Keratinocyte (primary cell): ENCODE measurements around the gene SRSF5. TPM values are rescaled to one million over a fixed set of nuclear protein-coding genes. Genes with fewer than 3 reads are reported as not detected.

ENCODE experiments used
- DNase-seq: peaks from one replicate; pipeline ENCODE4 v3.0.0-alpha.2; 2011; ENCODE audit warnings: low read depth, missing footprints, low spot score
- FAIRE-seq: peaks from 2 replicates; lab custom pipeline; 2011; peaks lifted over from hg19 to GRCh38; lab: Jason Lieb, UNC
- H2AFZ ChIP-seq: 2 replicates; pipeline ENCODE4 v1.6.0; 2012; ENCODE audit warnings: low read length, control low read depth, inconsistent platforms; ENCODE audit not compliant: control insufficient read depth
- H3K27ac ChIP-seq: 2 replicates; pipeline ENCODE4 v1.5.1; 2011; ENCODE audit warnings: low read length; ENCODE audit not compliant: control insufficient read depth, insufficient read depth
- H3K27me3 ChIP-seq: 3 replicates; pipeline ENCODE4 v1.6.0; 2011; ENCODE audit warnings: low read length; ENCODE audit not compliant: control insufficient read depth, insufficient read depth; ENCODE audit errors: extremely low read depth
- H3K36me3 ChIP-seq, 2 experiments: 2 replicates in 1 of 2; 3 replicates in 1 of 2; pipeline ENCODE4 v1.5.1; 2011; ENCODE audit warnings: low read length in 2 of 2, mild to moderate bottlenecking in 1 of 2; ENCODE audit not compliant: control insufficient read depth in 2 of 2, insufficient read depth in 2 of 2; ENCODE audit errors: extremely low read depth in 1 of 2
- H3K4me1 ChIP-seq: 3 replicates; pipeline ENCODE4 v1.5.1; 2011; ENCODE audit warnings: low read length; ENCODE audit not compliant: control insufficient read depth, insufficient read depth; ENCODE audit errors: extremely low read depth
- H3K4me2 ChIP-seq: 3 replicates; pipeline ENCODE4 v1.6.0; 2011; ENCODE audit warnings: low read depth, low read length; ENCODE audit not compliant: control insufficient read depth, insufficient read depth; ENCODE audit errors: extremely low read depth
- H3K4me3 ChIP-seq, 3 experiments: fragments of 200-600 bp in 1 of 3; sonication (generic) in 1 of 3; 2 replicates in 2 of 3; 3 replicates in 1 of 3; pipeline ENCODE4 v1.5.1; 2011 to 2016; ENCODE audit warnings: low read length in 3 of 3, mild to moderate bottlenecking in 3 of 3, control low read depth in 2 of 3, inconsistent platforms in 1 of 3, low read depth in 1 of 3, mixed read lengths in 1 of 3, mixed run types in 1 of 3, moderate library complexity in 1 of 3; ENCODE audit not compliant: control insufficient read depth in 2 of 3, insufficient read depth in 2 of 3; ENCODE audit errors: extremely low read depth in 1 of 3
- H3K79me2 ChIP-seq: 2 replicates; pipeline ENCODE4 v1.6.0; 2012; ENCODE audit warnings: low read length; ENCODE audit not compliant: control insufficient read depth, insufficient read depth
- H3K9ac ChIP-seq: 3 replicates; pipeline ENCODE4 v1.6.0; 2011; ENCODE audit warnings: low read length; ENCODE audit not compliant: control insufficient read depth, insufficient read depth; ENCODE audit errors: extremely low read depth
- H3K9me1 ChIP-seq: 3 replicates; pipeline ENCODE4 v1.6.0; 2011; ENCODE audit warnings: low read length; ENCODE audit not compliant: control insufficient read depth, insufficient read depth; ENCODE audit errors: extremely low read depth
- H3K9me3 ChIP-seq: 2 replicates; pipeline ENCODE4 v1.5.1; 2012; ENCODE audit warnings: low read depth, low read length; ENCODE audit not compliant: control insufficient read depth
- H4K20me1 ChIP-seq: 3 replicates; pipeline ENCODE4 v1.6.0; 2011; ENCODE audit warnings: low read length; ENCODE audit not compliant: control insufficient read depth, insufficient read depth; ENCODE audit errors: extremely low read depth
- EZH2 ChIP-seq: IDR thresholded peaks from one replicate; pipeline ENCODE4 v1.6.1; 2012; ENCODE audit warnings: inconsistent platforms, mild to moderate bottlenecking, low read length, moderate library complexity
- dilution Hi-C: fragments of 300-500 bp; cut with MboI; formaldehyde crosslinking; loops from one replicate; pipeline ENCODE4 v1.7.0; 2020; ENCODE audit warnings: low sequenced_read_pairs; ENCODE audit not compliant: extremely low pct_ligation_motif_present
- polyA plus RNA-seq, 5 experiments: library from polyadenylated mRNA; depleted of rRNA in 3 of 5; stranded (reverse) in 3 of 5; stranded (forward) in 1 of 5; unstranded in 1 of 5; fragments of >200 nt; gene quantifications; 1 replicate in 1 of 5; 2 replicates in 3 of 5; 3 replicates in 1 of 5; pipeline versions ENCODE4 v1.2.1 to v1.2.3, GENCODE V29; 2011 to 2012; ENCODE audit warnings: missing spikeins in 2 of 5, low read depth in 1 of 5, low replicate concordance in 1 of 5
- TF ChIP-seq, protein P1 (sequence below), 3 experiments: IDR thresholded peaks in 1 of 3; conservative IDR thresholded peaks in 1 of 3; optimal IDR thresholded peaks in 1 of 3; 2 replicates in 2 of 3; 3 replicates in 1 of 3; pipeline versions ENCODE3 to v1.5.1; 2011; ENCODE audit warnings: low read length in 3 of 3, mild to moderate bottlenecking in 3 of 3, moderate library complexity in 2 of 3, control low read depth in 1 of 3, inconsistent platforms in 1 of 3; ENCODE audit not compliant: insufficient read depth in 2 of 3; ENCODE audit errors: extremely low read depth in 1 of 3

SRSF5 gene
- polyA plus RNA-seq, 1 donor (not counting 4 experiments of a cell fraction or from before 2014, with no cell fraction given): 292 TPM

DNA sequence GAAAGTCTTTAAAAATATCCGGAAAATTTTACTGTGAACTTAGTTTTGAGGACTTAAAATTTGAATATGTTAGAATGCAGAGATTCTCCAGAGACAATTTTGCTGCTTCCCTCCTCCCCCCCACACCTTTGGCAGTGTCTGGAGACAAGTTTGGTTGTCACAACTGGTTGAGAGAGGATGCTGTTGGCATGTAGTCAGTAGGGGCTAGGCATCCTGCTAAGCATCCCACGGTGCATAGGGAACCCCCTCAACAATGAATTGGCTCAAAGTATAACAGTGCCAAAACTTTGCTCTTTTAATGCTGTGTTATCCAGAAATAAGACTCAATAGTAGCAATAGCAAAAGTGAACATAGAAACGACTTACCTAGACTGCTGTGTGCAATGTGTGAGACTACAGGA, 3.6 kb downstream of the SRSF5 start:
- dilution Hi-C loops: no loop called here
- H3K27ac ChIP-seq: no peak overlapping the region
- peaks cover 29 to 57% of the 10 kb centered on the region in 2 experiments for H3K36me3 ChIP-seq
- H3K9me1 ChIP-seq: peaks cover 2% of the 10 kb centered on the region
- no peak overlapping the region for H3K9ac ChIP-seq
- no peaks in the 10 kb centered on the region for H3K9me3 ChIP-seq
- H3K27me3 ChIP-seq: no peaks in the 10 kb centered on the region
- H2AFZ ChIP-seq: no peak overlapping the region
- TF ChIP-seq EZH2: no peak
- TF ChIP-seq, protein P1, sequence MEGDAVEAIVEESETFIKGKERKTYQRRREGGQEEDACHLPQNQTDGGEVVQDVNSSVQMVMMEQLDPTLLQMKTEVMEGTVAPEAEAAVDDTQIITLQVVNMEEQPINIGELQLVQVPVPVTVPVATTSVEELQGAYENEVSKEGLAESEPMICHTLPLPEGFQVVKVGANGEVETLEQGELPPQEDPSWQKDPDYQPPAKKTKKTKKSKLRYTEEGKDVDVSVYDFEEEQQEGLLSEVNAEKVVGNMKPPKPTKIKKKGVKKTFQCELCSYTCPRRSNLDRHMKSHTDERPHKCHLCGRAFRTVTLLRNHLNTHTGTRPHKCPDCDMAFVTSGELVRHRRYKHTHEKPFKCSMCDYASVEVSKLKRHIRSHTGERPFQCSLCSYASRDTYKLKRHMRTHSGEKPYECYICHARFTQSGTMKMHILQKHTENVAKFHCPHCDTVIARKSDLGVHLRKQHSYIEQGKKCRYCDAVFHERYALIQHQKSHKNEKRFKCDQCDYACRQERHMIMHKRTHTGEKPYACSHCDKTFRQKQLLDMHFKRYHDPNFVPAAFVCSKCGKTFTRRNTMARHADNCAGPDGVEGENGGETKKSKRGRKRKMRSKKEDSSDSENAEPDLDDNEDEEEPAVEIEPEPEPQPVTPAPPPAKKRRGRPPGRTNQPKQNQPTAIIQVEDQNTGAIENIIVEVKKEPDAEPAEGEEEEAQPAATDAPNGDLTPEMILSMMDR (optimal IDR thresholded peaks at IDR 0.05 in 1 of 3, IDR thresholded peaks at IDR 0.05 in 1 of 3, conservative IDR thresholded peaks at IDR 0.05 in 1 of 3; ENCODE audit: extremely low read depth in 1 of 3, insufficient read depth in 2 of 3, low read length in 3 of 3): no peak
- H3K4me1 ChIP-seq: peaks cover 14% of the 10 kb centered on the region
- FAIRE-seq: no peak
- no peak overlapping the region for H3K4me2 ChIP-seq
- H3K79me2 ChIP-seq: peaks cover 40% of the 10 kb centered on the region
- H3K4me3 ChIP-seq: no peak overlapping the region
- H4K20me1 ChIP-seq: peaks cover 20% of the 10 kb centered on the region
- DNase-seq: no peak

DNA sequence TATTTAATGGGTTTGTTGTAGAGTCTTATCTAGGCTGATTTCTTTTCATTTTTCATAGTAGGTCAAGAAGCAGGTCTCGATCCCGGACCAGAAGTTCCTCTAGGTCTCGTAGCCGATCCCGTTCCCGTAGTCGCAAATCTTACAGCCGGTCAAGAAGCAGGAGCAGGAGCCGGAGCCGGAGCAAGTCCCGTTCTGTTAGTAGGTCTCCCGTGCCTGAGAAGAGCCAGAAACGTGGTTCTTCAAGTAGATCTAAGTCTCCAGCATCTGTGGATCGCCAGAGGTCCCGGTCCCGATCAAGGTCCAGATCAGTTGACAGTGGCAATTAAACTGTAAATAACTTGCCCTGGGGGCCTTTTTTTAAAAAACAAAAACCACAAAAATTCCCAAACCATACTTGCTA, 4.2 kb downstream of the SRSF5 start:
- dilution Hi-C loops: no loop called here
- Histone ChIP-seq H3K9ac (no peak overlapping the region), H3K4me1 (peaks cover 14% of the 10 kb centered on the region), H4K20me1 (peaks cover 20% of the 10 kb centered on the region), H3K79me2 (peaks cover 40% of the 10 kb centered on the region), H3K27ac (no peak overlapping the region), H3K9me3 (no peaks in the 10 kb centered on the region), H3K36me3 (peaks cover 32 to 61% of the 10 kb centered on the region in 2 experiments), H3K9me1 (peaks cover 2% of the 10 kb centered on the region), H3K4me3 (no peak overlapping the region), H3K4me2 (no peak overlapping the region), H2AFZ (no peak overlapping the region), H3K27me3 (no peaks in the 10 kb centered on the region)
- TF ChIP-seq, protein P1 (optimal IDR thresholded peaks at IDR 0.05 in 1 of 3, IDR thresholded peaks at IDR 0.05 in 1 of 3, conservative IDR thresholded peaks at IDR 0.05 in 1 of 3; ENCODE audit: extremely low read depth in 1 of 3, insufficient read depth in 2 of 3, low read length in 3 of 3): no peak
- TF ChIP-seq EZH2: no peak
- DNase-seq: no peak
- no peak for FAIRE-seq
